PFSK-1 (cell line): ENCODE measurements around the gene C5AR2.

Experiments
- FOXP2 ChIP-seq: optimal IDR thresholded peaks from 2 replicates; pipeline ENCODE3; 2011; ENCODE audit warnings: borderline replicate concordance, control low read depth, inconsistent platforms; ENCODE audit not compliant: insufficient read depth; ENCODE audit errors: extremely low read length, extremely low read depth
- POLR2AphosphoS5 ChIP-seq: IDR thresholded peaks from 2 replicates; pipeline ENCODE4 v1.6.1; 2012; ENCODE audit warnings: low read depth, mild to moderate bottlenecking, control low read depth, low read length, moderate library complexity
- SIN3A ChIP-seq: IDR thresholded peaks from 2 replicates; pipeline ENCODE4 v1.6.1; 2012; ENCODE audit warnings: mild to moderate bottlenecking, low read length, moderate library complexity, borderline replicate concordance; ENCODE audit not compliant: insufficient read depth
- TAF1 ChIP-seq: IDR thresholded peaks from 2 replicates; pipeline ENCODE4 v1.6.1; 2012; ENCODE audit warnings: low read length, control low read depth, borderline replicate concordance; ENCODE audit not compliant: insufficient read depth
- TF ChIP-seq, protein P1 (sequence below), 2 experiments: IDR thresholded peaks; 2 replicates each; pipeline versions ENCODE4 v1.6.1 to v1.8.0; 2011 to 2012; ENCODE audit warnings: low read depth in 2 of 2, low read length in 2 of 2, control low read depth in 1 of 2, inconsistent platforms in 1 of 2, mild to moderate bottlenecking in 1 of 2, moderate library complexity in 1 of 2; ENCODE audit not compliant: insufficient read depth in 1 of 2

DNA sequence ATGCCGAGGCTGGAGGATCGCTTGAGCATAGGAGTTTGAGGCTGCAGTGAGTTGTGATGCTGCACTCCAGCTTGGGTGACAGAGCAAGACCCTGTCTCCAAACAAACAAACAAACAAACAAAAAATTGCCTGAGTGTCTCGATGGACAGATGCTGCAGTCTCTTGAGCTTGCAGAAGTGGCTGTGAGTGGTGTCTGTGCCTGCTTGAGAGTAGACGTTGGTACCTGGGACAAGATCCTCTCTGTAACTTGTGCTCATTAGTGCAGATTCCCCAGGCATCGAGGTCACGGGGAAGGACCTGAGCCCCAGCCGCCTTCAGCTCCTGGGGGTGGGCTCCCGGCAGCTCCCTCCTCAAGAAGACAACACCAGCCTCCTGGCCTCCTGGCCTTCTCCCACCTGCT lies 8.6 kb upstream of the C5AR2 start:
- no peak for TF ChIP-seq SIN3A
- TF ChIP-seq POLR2AphosphoS5, result no peak
- TF ChIP-seq TAF1, result no peak
- TF ChIP-seq FOXP2, result no peak
- TF ChIP-seq, protein P1, sequence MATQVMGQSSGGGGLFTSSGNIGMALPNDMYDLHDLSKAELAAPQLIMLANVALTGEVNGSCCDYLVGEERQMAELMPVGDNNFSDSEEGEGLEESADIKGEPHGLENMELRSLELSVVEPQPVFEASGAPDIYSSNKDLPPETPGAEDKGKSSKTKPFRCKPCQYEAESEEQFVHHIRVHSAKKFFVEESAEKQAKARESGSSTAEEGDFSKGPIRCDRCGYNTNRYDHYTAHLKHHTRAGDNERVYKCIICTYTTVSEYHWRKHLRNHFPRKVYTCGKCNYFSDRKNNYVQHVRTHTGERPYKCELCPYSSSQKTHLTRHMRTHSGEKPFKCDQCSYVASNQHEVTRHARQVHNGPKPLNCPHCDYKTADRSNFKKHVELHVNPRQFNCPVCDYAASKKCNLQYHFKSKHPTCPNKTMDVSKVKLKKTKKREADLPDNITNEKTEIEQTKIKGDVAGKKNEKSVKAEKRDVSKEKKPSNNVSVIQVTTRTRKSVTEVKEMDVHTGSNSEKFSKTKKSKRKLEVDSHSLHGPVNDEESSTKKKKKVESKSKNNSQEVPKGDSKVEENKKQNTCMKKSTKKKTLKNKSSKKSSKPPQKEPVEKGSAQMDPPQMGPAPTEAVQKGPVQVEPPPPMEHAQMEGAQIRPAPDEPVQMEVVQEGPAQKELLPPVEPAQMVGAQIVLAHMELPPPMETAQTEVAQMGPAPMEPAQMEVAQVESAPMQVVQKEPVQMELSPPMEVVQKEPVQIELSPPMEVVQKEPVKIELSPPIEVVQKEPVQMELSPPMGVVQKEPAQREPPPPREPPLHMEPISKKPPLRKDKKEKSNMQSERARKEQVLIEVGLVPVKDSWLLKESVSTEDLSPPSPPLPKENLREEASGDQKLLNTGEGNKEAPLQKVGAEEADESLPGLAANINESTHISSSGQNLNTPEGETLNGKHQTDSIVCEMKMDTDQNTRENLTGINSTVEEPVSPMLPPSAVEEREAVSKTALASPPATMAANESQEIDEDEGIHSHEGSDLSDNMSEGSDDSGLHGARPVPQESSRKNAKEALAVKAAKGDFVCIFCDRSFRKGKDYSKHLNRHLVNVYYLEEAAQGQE (IDR thresholded peaks at IDR 0.05; ENCODE audit: insufficient read depth in 1 of 2, low read depth in 2 of 2, low read length in 2 of 2), result no peak
